ENCODE measurements around the gene ARF5.
"Not testable (repeated sequence)": the region's sequence is repeated elsewhere in the genome, so short reads cannot be mapped to it uniquely, and the experiment has no call there.

ARF5 gene

DNA sequence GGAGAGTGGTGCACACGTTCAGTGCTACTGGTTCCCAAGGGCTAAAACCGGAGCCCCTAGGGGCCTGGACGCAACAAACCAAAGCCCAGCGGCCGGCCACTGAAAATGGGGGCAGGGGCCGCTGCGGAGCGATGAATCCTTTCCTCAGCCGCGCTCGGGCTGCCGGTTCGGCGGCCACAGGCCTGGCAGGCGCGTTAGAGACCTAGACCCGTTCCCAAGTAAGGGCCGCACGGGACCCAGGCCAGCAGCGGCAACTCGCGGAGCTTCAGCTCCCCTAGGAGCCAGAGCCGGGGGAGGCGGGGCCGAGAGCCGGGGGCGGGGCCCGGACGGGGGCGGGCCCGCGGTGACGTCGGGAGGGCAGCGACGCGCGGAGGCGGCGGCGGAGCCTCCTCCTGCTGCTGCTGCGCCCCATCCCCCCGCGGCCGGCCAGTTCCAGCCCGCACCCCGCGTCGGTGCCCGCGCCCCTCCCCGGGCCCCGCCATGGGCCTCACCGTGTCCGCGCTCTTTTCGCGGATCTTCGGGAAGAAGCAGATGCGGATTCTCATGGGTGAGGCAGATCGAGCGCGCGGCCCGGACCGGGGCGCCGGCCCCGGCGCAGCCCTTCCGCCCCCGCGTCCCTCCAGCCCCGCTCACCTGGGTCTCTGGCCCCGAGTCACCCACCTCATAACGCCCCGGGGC lies at the start of gene ARF5:
Gene ARF5, plus strand, starts transcription at position 393 of the 678 bp plus-strand sequence. Its CDS starts 88 bp downstream, at position 481.
- DNase-seq, result peak; percentile 92

- DNase-seq, result no peak
Observed at GRCh38 chr7:127539116-127539515, 49.1 kb upstream of the ARF5 start.

DNA sequence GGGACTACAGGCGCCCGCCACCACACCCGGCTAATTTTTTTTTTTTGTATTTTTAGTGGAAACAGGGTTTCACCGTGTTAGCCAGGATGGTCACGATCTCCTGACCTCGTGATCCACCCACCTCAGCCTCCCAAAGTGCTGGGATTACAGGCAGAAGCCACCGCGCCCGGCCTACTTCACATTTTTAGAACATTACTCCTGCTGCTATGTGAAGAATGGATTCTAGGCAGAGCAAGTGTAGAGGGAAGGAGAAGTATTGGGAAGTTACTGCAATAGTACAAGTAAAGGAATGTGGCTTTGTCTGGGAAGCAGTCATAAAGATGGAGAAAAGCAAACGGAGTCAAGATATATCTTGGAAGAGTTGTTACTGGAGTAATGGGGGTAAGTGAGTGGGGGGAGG lies 47.8 kb upstream of the ARF5 start:
- not testable (repeated sequence) for DNase-seq

DNA sequence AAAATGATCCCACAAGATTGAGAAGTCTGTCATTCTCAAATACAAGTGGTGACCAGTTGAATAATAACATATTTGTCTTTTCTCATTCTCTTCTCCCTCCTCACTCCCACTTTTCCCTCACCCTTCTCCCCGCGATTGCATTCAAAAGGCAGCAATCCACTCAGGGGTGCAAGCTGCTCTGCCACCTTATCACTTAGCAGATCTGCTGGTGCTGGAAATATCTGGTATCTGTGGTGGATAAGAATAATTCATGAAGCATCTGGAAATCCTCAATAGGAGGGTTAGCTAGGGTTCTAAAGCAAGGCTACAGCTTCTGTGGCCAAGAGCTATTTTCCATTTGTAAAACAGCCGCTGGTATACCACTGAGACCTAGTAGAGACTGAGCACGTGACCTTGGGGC lies 46.7 kb upstream of the ARF5 start:
- no peak for DNase-seq

- DNase-seq, result no peak
Observed at GRCh38 chr7:127546313-127546712, 41.9 kb upstream of the ARF5 start.

DNA sequence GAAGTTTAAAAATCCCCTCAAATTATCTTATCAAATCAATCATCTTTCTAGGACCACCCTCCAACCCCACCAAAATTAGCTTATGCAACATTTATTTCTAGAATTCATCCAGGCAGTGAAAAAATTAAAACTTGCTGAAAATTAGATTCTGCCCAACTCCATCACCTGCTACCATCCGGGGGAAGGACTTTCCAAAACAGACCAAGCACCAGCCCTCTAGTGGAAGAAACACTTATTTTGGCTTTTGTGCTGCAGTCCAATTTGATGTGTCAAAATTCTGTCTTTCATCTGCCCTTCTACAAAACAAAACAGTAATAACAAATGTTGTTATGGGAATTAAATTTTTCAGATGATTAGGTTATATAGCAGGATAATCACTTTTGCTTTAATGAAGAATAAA lies 38.0 kb upstream of the ARF5 start:
- DNase-seq, result peak; percentile 11

DNA sequence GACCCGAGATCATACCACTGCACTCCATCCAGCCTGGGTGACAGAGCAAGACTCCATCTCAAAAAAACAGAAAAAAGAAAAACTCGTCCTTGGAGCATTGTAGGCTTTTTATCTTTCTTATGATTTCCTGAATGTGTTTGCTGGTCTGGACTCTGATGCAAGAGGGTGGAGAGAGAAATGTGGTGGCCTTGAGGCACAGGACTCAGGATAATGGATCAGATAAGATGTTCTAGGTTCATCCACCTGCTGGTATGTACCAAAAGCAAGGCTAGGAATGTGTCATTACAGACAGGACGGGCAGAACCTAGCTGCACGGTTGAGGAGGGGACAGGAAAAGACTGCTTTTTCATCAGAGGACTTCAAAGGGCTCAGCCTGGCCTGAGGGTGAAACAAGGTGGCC lies 36.3 kb upstream of the ARF5 start:
- no peak for DNase-seq

DNA sequence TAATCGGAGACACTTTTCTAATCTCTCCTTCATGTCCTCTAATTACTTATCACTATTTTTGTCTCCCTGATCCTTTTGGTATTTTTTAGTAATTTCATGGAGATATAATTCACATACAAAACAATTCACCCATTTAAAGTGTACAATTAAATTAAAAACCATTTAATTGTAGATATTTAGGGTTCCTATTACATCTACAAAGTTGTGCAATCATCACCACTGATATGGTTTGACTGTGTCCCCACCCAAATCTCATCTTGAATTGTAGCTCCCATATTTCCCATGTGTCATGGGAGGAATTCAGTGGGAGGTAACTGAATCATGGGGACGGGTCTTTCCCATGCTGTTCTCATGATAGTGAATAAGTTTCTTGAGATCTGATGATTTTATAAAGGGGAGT lies 31.8 kb upstream of the ARF5 start:
- DNase-seq, result no peak

DNA sequence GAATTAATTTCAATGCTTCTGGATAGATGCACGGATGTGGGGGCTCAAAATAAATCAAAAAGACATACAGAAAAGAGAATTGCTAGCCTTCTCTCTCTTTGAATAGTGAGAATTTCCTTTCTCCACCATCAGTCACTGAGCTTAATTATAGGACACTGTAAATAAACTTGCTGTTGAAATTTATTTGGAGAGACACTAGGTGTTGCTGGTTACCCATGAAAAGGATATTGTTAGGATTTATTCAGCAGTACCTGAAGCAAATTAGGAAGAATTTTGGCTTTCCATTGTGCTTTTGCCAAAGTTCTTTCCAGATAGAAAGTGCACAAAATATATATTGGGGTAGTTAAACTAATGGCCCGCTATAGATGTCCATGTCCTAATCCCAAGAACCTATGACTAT lies 30.4 kb upstream of the ARF5 start:
- DNase-seq, result no peak

DNA sequence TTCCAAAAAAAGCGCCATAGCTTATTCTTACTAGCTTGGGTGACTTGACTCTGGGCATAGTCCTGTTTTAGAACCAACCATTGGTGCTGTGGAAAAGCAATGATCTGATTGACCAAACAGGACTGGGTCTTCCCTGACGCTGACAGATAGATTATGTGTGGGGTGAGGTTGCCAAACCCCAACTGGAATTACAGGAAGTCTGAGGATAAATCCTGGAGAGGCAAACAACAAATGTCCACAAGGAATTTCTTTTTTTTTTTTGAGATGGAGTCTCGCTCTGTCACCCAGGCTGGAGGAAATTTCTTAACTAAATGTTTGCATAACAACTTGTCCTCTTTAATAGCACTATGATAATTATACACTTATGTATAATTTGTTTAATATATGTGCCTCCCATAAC lies 22.0 kb upstream of the ARF5 start:
- no peak for DNase-seq

- not testable (repeated sequence) for DNase-seq
Observed at GRCh38 chr7:127568034-127568433, 20.2 kb upstream of the ARF5 start.

DNA sequence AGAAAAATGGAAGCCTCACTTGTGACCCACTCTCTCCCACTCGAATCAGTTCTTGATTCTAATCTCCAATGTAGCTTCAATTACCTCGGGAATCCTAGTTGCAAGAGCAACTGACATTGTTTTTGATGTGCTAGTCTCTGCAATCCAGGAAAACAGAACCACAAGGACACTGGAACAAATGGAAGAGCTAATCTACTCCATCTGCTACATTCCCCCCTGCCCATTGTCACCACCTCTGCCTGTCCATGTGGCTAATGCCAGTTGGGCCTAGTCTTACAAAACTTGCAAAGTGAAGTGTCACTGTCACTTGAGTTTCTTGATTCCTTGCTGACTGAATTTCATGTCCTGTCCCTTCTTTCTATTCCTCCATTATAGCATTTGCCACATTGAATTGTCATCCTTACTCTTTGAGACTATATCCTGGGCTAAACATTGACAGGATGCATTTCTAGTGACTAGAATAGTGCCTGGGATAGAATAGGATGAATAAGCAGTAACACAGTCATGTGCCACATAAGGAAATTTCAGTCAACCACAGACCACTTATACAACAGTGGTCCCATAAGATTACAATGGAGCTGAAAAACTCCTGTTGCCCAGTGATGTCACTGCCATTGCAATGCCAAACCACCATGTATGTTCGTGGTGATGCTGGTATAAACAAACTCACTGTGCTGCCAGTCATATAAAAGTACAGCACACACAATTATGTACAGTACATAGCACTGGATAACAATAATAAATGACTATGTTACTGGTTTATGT lies 16.3 kb upstream of the ARF5 start:
- DNase-seq, result no peak

DNA sequence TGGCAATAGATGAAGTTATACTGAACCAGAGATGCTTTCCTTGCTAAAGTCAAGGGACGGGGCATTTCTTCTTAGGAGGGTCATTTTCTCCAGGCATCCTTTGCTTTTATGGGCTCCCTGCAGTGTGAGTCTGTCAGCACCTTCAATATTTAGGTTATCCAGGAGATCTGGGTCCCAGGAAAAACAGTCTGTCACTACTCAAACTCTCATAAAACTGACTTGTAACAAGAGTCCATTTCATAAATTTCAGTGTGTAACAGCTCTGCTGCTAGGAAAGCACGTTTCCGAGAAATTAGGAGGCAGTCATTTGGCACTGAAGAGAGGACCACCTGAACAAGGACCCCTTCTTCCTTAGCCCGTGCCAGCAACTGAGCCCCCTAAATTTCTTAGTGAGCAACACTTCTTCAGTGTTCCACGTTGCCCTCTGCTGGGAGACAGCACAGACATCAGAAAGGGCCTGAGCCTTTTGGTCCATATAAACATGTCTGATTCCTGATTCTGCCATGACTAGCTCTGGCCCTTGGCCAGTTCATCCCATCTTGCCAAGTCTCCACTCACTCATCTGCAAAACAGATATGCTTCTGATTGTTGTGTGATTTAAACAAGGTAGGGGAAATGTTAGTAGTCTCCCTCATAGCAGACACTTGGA lies 10.1 kb upstream of the ARF5 start:
- peak; percentile 24 for DNase-seq

GRCh38 chr7:127578711-127579275 lies 9.4 kb upstream of the ARF5 start:
- no peak for DNase-seq

DNA sequence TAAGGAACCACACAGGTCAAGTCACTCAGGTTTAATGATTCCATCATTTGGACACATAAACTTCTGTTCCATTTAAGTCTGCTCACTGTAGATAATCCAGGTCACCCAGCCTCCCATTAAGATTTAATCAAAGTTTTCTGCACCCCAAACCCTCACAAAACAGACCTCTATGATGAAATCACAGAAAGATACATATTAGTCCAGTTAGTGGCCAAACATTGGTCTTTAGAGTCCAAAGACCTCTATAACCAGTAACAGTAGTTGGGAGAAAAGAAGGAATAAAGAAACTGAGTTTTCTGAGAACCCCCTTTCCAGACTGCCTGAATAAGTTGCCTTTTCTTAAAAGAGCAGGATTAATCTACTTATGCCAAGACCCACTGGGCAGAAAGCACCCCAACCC lies 7.6 kb upstream of the ARF5 start:
- no peak for DNase-seq

GRCh38 chr7:127581716-127582115 lies 6.5 kb upstream of the ARF5 start:
- DNase-seq, result no peak

GRCh38 chr7:127582361-127582760 lies 5.8 kb upstream of the ARF5 start:
- no peak for DNase-seq

DNA sequence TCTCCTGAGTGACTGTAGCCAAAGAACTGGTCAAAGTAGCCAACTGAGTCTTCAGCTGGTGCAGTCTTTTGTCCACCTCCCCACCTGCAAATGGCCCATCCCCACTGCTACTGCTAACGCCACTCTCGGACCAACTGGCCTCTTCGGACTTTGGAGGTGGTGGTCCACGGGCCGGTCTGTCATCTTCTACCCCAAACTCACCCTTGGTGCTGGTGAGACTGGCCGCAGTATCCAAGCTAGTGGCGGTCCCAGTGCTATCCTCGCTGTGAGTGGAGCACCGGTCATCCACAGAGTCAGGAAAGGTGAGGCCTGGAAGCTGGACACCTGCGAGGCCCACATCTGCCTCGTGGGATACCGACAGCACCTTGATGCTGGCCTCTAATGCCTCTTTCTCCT lies 3.6 kb upstream of the ARF5 start:
- DNase-seq, result no peak

DNA sequence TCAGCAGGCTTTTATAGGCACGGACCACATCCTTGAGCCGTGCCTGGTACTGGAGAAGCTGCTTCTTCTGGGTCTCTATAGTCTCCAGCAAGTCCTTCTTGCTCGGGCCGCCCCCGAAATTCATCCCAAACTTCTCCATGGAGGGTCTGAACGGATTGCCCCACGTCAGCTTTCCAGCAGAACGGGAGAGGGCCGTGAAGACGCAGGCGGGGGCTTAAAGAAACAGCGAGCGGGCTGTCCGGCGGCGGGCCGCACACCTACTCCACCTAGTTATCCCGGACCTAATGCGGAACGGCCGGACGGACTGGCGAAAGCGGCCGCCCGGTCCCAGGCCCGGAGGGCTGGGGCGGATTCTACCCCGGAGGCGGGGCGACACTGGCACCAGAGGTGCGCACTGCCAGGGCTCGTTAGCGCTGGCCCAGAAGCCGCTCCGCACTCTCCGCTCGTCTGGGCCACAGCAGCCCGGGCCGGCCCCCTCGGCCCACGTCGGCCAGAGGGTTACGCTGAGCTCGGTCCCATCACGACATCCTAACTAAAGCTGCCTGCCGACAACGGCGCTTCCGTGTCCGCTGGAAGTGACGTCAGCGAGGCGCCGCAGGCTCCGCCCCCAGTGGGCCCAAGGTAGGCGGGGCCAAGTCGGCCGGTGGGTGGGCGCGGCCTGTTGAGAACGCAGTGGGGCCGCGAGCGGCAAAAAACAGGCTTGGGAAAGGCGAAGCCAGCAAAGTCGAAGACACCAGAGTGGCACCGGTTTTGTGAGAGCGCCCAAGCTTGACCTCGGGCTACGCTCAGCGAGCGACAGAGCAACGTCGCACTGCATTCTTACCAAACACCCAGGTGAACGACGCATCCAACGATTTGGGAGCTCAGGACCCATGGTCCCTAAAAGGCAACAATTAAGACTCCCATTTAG lies 2.9 kb upstream of the ARF5 start, which contains the start of gene GCC1:
Gene GCC1, minus strand, starts transcription at position 553 of the 910 bp plus-strand sequence. Its CDS starts 414 bp downstream, at position 139.
- peak; percentile 95 for DNase-seq

DNA sequence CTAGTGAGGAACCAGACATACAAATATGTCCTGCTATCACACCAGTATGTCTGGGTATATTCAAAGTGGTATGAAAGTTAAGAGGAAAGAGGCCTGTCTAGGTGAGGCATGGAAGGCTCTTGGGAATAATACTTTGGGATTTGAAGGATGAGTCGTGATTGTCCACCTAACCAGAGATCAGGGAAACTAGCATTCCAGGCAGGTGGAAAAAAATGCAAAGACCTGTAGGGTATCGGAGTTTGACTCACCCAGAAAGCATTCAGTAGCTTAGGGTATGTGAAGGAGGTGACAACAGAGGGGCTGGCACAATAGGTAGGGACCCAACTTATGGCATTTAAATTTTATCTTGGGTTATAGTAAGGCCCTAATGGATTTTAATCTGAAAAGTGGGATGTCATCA lies 1.9 kb upstream of the ARF5 start:
- no peak for DNase-seq

GRCh38 chr7:127587663-127588018 lies 570 bp upstream of the ARF5 start:
- DNase-seq, result no peak

DNA sequence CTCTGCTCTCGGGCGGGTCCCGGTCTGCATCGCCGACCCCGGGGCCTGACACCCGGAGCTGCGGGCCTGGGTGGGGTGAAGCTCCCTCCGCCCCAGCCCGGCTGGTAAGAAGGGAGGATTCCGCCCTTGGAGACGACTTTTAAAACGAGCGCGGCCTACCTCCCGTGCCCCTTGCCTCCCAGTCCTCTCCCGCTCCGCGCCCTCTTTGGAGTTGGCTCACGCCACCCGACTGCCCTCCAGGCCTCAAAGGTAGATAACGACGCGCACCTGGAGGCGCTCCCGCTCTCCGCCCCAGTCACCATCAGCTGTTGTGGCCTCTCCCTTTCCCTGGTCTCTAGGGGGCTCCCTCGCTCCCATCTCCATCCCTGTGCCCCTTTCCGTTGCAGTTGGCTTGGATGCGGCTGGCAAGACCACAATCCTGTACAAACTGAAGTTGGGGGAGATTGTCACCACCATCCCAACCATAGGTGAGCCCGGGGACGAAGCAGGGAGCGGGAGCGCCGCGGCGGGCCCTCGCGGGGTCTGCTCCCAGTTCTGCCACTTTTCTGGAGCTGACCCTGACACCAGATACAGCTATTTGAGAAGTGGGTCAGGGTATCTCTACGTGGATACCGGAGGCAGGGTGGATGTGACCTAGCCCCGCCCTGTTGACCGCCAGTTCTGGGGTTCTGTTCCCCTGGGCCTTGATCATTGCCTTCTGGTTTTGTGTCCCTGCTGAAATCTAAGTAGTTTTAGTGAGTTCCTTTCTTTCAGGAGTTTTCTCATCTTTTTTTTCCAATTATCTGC lies 679 bp downstream of the ARF5 start:
- DNase-seq, result peak; percentile 56
